ENCODE results near the gene EPHB1. TPM values are rescaled to one million over a fixed set of nuclear protein-coding genes. Genes with fewer than 3 reads are reported as not detected.

The EPHB1 gene
- polyA plus RNA-seq, 1 donor from 2014 or later: 18.7 TPM

DNA sequence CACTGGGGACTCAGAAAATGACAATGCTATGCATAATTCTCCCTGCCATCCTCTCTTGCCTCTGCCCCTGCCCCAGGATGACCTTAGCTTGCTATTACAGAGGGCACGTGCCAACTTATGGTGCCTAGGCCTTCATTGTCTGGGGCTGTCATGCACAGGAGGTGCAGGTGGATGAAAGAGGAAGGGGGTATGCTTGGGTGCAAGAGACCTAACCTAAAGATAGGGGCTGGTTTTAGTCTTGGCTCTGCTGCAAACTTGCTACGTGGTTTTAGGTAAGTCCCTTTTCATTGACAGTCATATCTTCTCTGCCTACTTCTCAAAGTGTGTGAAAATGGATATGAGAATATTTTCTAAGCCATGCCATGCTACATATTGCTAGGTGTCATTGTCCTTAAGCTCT is 161.3 kb downstream of the EPHB1 start:
- H3K4me3 ChIP-seq (ENCODE audit: low read length): no peak overlapping the region

GRCh38 chr3:134956844-134957243 is 161.8 kb downstream of the EPHB1 start:
- TF ChIP-seq, protein P1, sequence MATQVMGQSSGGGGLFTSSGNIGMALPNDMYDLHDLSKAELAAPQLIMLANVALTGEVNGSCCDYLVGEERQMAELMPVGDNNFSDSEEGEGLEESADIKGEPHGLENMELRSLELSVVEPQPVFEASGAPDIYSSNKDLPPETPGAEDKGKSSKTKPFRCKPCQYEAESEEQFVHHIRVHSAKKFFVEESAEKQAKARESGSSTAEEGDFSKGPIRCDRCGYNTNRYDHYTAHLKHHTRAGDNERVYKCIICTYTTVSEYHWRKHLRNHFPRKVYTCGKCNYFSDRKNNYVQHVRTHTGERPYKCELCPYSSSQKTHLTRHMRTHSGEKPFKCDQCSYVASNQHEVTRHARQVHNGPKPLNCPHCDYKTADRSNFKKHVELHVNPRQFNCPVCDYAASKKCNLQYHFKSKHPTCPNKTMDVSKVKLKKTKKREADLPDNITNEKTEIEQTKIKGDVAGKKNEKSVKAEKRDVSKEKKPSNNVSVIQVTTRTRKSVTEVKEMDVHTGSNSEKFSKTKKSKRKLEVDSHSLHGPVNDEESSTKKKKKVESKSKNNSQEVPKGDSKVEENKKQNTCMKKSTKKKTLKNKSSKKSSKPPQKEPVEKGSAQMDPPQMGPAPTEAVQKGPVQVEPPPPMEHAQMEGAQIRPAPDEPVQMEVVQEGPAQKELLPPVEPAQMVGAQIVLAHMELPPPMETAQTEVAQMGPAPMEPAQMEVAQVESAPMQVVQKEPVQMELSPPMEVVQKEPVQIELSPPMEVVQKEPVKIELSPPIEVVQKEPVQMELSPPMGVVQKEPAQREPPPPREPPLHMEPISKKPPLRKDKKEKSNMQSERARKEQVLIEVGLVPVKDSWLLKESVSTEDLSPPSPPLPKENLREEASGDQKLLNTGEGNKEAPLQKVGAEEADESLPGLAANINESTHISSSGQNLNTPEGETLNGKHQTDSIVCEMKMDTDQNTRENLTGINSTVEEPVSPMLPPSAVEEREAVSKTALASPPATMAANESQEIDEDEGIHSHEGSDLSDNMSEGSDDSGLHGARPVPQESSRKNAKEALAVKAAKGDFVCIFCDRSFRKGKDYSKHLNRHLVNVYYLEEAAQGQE (IDR thresholded peaks at IDR 0.05; ENCODE audit: borderline replicate concordance): no peak
- TF ChIP-seq TAF1 (IDR thresholded peaks at IDR 0.05; ENCODE audit: low read depth): no peak
- TF ChIP-seq, protein P2, sequence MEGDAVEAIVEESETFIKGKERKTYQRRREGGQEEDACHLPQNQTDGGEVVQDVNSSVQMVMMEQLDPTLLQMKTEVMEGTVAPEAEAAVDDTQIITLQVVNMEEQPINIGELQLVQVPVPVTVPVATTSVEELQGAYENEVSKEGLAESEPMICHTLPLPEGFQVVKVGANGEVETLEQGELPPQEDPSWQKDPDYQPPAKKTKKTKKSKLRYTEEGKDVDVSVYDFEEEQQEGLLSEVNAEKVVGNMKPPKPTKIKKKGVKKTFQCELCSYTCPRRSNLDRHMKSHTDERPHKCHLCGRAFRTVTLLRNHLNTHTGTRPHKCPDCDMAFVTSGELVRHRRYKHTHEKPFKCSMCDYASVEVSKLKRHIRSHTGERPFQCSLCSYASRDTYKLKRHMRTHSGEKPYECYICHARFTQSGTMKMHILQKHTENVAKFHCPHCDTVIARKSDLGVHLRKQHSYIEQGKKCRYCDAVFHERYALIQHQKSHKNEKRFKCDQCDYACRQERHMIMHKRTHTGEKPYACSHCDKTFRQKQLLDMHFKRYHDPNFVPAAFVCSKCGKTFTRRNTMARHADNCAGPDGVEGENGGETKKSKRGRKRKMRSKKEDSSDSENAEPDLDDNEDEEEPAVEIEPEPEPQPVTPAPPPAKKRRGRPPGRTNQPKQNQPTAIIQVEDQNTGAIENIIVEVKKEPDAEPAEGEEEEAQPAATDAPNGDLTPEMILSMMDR (IDR thresholded peaks at IDR 0.05; ENCODE audit: poor library complexity, severe bottlenecking): no peak
- no peak for TF ChIP-seq EP300 (conservative IDR thresholded peaks at IDR 0.05; ENCODE audit: poor library complexity, severe bottlenecking)
- TF ChIP-seq MXI1 (conservative IDR thresholded peaks at IDR 0.05; ENCODE audit: poor library complexity, severe bottlenecking): no peak
- no peak for TF ChIP-seq SMC3 (conservative IDR thresholded peaks at IDR 0.05; ENCODE audit: poor library complexity)
- no peak for TF ChIP-seq EZH2 (IDR thresholded peaks at IDR 0.05; ENCODE audit: borderline replicate concordance, insufficient read depth, low read length, poor library complexity, severe bottlenecking)
- TF ChIP-seq RAD21 (conservative IDR thresholded peaks at IDR 0.05): no peak
- TF ChIP-seq POLR2AphosphoS5 (IDR thresholded peaks at IDR 0.05): no peak
- no peak overlapping the region for H3K9ac ChIP-seq (ENCODE audit: low read length)
- H3K9me3 ChIP-seq (ENCODE audit: low read length): peaks cover 3% of the 10 kb centered on the region
- H3K4me2 ChIP-seq (ENCODE audit: low read length): no peak overlapping the region
- H3K4me3 ChIP-seq (ENCODE audit: low read length): no peak overlapping the region
- H3F3A ChIP-seq (ENCODE audit: insufficient read depth, low read length, poor library complexity, severe bottlenecking): no peaks in the 10 kb centered on the region
- no peak overlapping the region for H2AFZ ChIP-seq (ENCODE audit: low read depth, low read length)
- H3K36me3 ChIP-seq (ENCODE audit: insufficient read depth, low read length): peaks cover 16% of the 10 kb centered on the region
- H3K9me2 ChIP-seq (ENCODE audit: insufficient read depth, low read length): no peaks in the 10 kb centered on the region
- H3K79me2 ChIP-seq (replicated peaks; ENCODE audit: insufficient read depth, low read length): no peaks in the 10 kb centered on the region
- H3K27me3 ChIP-seq (ENCODE audit: insufficient read depth, low read depth, low read length): no peaks in the 10 kb centered on the region
- no peak overlapping the region for H3K27ac ChIP-seq (ENCODE audit: low read length)
- no peaks in the 10 kb centered on the region for H4K20me1 ChIP-seq (ENCODE audit: insufficient read depth)

More for the DNA sequence above, 161.3 kb downstream of the EPHB1 start:
- no peak overlapping the region for H3K4me2 ChIP-seq (ENCODE audit: low read length)
- peaks cover 8% of the 10 kb centered on the region for H3K9me3 ChIP-seq (ENCODE audit: low read length)
- no peaks in the 10 kb centered on the region for H4K20me1 ChIP-seq (ENCODE audit: insufficient read depth)
- peaks cover 17% of the 10 kb centered on the region for H3K36me3 ChIP-seq (ENCODE audit: insufficient read depth, low read length)
- H3K9me2 ChIP-seq (ENCODE audit: insufficient read depth, low read length): no peaks in the 10 kb centered on the region
- no peak for TF ChIP-seq SMC3 (conservative IDR thresholded peaks at IDR 0.05; ENCODE audit: poor library complexity)
- TF ChIP-seq RAD21 (conservative IDR thresholded peaks at IDR 0.05): no peak
- TF ChIP-seq, protein P2 (IDR thresholded peaks at IDR 0.05; ENCODE audit: poor library complexity, severe bottlenecking): no peak
- TF ChIP-seq EP300 (conservative IDR thresholded peaks at IDR 0.05; ENCODE audit: poor library complexity, severe bottlenecking): no peak
- TF ChIP-seq POLR2AphosphoS5 (IDR thresholded peaks at IDR 0.05): no peak
- TF ChIP-seq EZH2 (IDR thresholded peaks at IDR 0.05; ENCODE audit: borderline replicate concordance, insufficient read depth, low read length, poor library complexity, severe bottlenecking): no peak
- TF ChIP-seq MXI1 (conservative IDR thresholded peaks at IDR 0.05; ENCODE audit: poor library complexity, severe bottlenecking): no peak
- no peak for TF ChIP-seq TAF1 (IDR thresholded peaks at IDR 0.05; ENCODE audit: low read depth)
- TF ChIP-seq, protein P1 (IDR thresholded peaks at IDR 0.05; ENCODE audit: borderline replicate concordance): no peak
- no peaks in the 10 kb centered on the region for H3K27me3 ChIP-seq (ENCODE audit: insufficient read depth, low read depth, low read length)
- no peaks in the 10 kb centered on the region for H3K79me2 ChIP-seq (replicated peaks; ENCODE audit: insufficient read depth, low read length)
- H2AFZ ChIP-seq (ENCODE audit: low read depth, low read length): no peak overlapping the region
- H3K27ac ChIP-seq (ENCODE audit: low read length): no peak overlapping the region
- H3K9ac ChIP-seq (ENCODE audit: low read length): no peak overlapping the region
- no peaks in the 10 kb centered on the region for H3F3A ChIP-seq (ENCODE audit: insufficient read depth, low read length, poor library complexity, severe bottlenecking)
